ENCODE results near the gene DNAJB8.

GRCh38 chr3:128455786-128456748, 10.6 kb downstream of the DNAJB8 start:
- TF ChIP-seq CTBP1 (IDR thresholded peaks at IDR 0.05; ENCODE audit: borderline replicate concordance) (no peak), FOXK2 (IDR thresholded peaks at IDR 0.05) (no peak)
